Breast epithelium (tissue), 3 donors: Measurements from ENCODE around the gene ASB3.

Experiments used
- CTCF ChIP-seq, 3 donors: fragments of 450-650 bp; IDR thresholded peaks; one replicate each; pipeline ENCODE4 v1.5.1; 2016 to 2017; ENCODE audit warnings: antibody characterized with exemption in 3 of 3, mild to moderate bottlenecking in 3 of 3, moderate library complexity in 3 of 3
- POLR2A ChIP-seq: fragments of 450-650 bp; IDR thresholded peaks from one replicate; pipeline ENCODE4 v1.6.1; 2016; ENCODE audit warnings: antibody characterized with exemption, mild to moderate bottlenecking, moderate library complexity
- POLR2AphosphoS5 ChIP-seq, 3 donors: sonication (generic); formaldehyde crosslinking; IDR thresholded peaks; one replicate each; pipeline ENCODE4 v1.6.1; 2017; ENCODE audit warnings: antibody characterized with exemption in 3 of 3

- TF ChIP-seq CTCF (IDR thresholded peaks at IDR 0.05) (no peak), POLR2A (no peak), POLR2AphosphoS5 (IDR thresholded peaks at IDR 0.05) (no peak)
Observed at GRCh38 chr2:53695575-53695974, 91.2 kb downstream of the ASB3 start.
